Measurements from ENCODE around the gene CD58. TPM values are rescaled to one million over a fixed set of nuclear protein-coding genes. Genes with fewer than 3 reads are reported as not detected.

Gene CD58
- total and polyA plus RNA-seq, 9 of the 15 experiments (the other 6 are each of a cell fraction or from before 2014, with no cell fraction given) = 18.1 to 113 (median 37.4) TPM

GRCh38 chr1:116573431-116574095 is 2.7 kb upstream of the CD58 start (continued):
- TF ChIP-seq, protein P1, sequence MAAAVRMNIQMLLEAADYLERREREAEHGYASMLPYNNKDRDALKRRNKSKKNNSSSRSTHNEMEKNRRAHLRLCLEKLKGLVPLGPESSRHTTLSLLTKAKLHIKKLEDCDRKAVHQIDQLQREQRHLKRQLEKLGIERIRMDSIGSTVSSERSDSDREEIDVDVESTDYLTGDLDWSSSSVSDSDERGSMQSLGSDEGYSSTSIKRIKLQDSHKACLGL (CRISPR knock-in tag; IDR thresholded peaks at IDR 0.05; ENCODE audit: borderline replicate concordance, poor library complexity, severe bottlenecking) = no peak
- TF ChIP-seq ZNF75A (CRISPR knock-in tag; IDR thresholded peaks at IDR 0.05) (no peak), CBFA2T3 (IDR thresholded peaks at IDR 0.05) (peak; percentile 88), GTF2B (IDR thresholded peaks at IDR 0.05; ENCODE audit: extremely low read depth, insufficient read length) (no peak), ZBED1 (IDR thresholded peaks at IDR 0.05) (no peak), DPF2 (IDR thresholded peaks at IDR 0.05) (peak; percentile 87), ARID1B (IDR thresholded peaks at IDR 0.05) (peak; percentile 96), ZFP1 (CRISPR knock-in tag; IDR thresholded peaks at IDR 0.05) (no peak), KAT7 (CRISPR knock-in tag; IDR thresholded peaks at IDR 0.05; ENCODE audit: borderline replicate concordance) (peak; percentile 43; the same call in 1 of the 2 replicates), RAD21 (CRISPR knock-in tag; conservative IDR thresholded peaks at IDR 0.05 in 1 of 2, IDR thresholded peaks at IDR 0.05 in 1 of 2) (no peak), HNRNPH1 (optimal IDR thresholded peaks at IDR 0.05; ENCODE audit: low read depth, low read length) (no peak), CBFA2T2 (conservative IDR thresholded peaks at IDR 0.05) (peak; percentile 76), SMARCA4 (IDR thresholded peaks at IDR 0.05) (peak; percentile 94), EWSR1 (IDR thresholded peaks at IDR 0.05; ENCODE audit: borderline replicate concordance, low read depth, partially characterized antibody) (no peak), PHB2 (IDR thresholded peaks at IDR 0.05; ENCODE audit: low read depth) (no peak), RBM34 (IDR thresholded peaks at IDR 0.05; ENCODE audit: borderline replicate concordance, insufficient read depth, low read length) (no peak), JUN (IDR thresholded peaks at IDR 0.05; ENCODE audit: borderline replicate concordance, low read depth, low read length) (no peak), JUN (CRISPR knock-in tag; IDR thresholded peaks at IDR 0.05; ENCODE audit: borderline replicate concordance) (no peak), ELF4 (CRISPR knock-in tag; IDR thresholded peaks at IDR 0.05) (no peak), CHD4 (IDR thresholded peaks at IDR 0.05; ENCODE audit: insufficient read depth, insufficient replicate concordance, low read depth, low read length, poor library complexity, severe bottlenecking) (no peak), RCOR1 (IDR thresholded peaks at IDR 0.05; ENCODE audit: borderline replicate concordance in 1 of 2, low read depth in 2 of 2, low read length in 2 of 2) (peak in 1 of 2 experiments; percentile 89; a peak in 3 of 4 replicates), FOXJ3 (CRISPR knock-in tag; IDR thresholded peaks at IDR 0.05) (no peak), ZNF347 (CRISPR knock-in tag; IDR thresholded peaks at IDR 0.05; ENCODE audit: low read depth) (no peak), ZNF184 (CRISPR knock-in tag; IDR thresholded peaks at IDR 0.05) (no peak), GTF2E2 (tag; IDR thresholded peaks at IDR 0.05) (0 out of 2 replicates have a peak, but pooled peaks have one; percentile 47), HOXB6 (CRISPR knock-in tag; IDR thresholded peaks at IDR 0.05; ENCODE audit: borderline replicate concordance) (no peak), EGR1 (conservative IDR thresholded peaks at IDR 0.05) (no peak), ZNF695 (CRISPR knock-in tag; IDR thresholded peaks at IDR 0.05) (no peak)
- TF ChIP-seq, protein P2, sequence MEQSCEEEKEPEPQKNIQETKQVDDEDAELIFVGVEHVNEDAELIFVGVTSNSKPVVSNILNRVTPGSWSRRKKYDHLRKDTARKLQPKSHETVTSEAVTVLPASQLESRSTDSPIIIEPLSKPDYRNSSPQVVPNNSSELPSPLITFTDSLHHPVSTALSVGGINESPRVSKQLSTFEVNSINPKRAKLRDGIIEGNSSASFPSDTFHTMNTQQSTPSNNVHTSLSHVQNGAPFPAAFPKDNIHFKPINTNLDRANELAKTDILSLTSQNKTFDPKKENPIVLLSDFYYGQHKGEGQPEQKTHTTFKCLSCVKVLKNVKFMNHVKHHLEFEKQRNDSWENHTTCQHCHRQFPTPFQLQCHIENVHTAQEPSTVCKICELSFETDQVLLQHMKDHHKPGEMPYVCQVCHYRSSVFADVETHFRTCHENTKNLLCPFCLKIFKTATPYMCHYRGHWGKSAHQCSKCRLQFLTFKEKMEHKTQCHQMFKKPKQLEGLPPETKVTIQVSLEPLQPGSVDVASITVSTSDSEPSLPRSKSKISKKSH (CRISPR knock-in tag; IDR thresholded peaks at IDR 0.05) = no peak
